Tibial nerve (tissue), 3 donors: Measurements from ENCODE around the gene STMP1.

Experiments
- POLR2A ChIP-seq, 2 donors: fragments of 450-650 bp; IDR thresholded peaks; one replicate each; pipeline ENCODE4 v1.6.1; 2017; ENCODE audit warnings: antibody characterized with exemption in 2 of 2, mild to moderate bottlenecking in 2 of 2, moderate library complexity in 2 of 2
- TF ChIP-seq, protein P1 (sequence below), 5 experiments: fragments of 200-600 bp in 3 of 5; fragments of 450-650 bp in 2 of 5; sonication (generic) in 3 of 5; IDR thresholded peaks; one replicate each; pipeline ENCODE4 v1.5.1; 2016 to 2019; ENCODE audit warnings: antibody characterized with exemption in 5 of 5, mild to moderate bottlenecking in 3 of 5, moderate library complexity in 2 of 5

DNA sequence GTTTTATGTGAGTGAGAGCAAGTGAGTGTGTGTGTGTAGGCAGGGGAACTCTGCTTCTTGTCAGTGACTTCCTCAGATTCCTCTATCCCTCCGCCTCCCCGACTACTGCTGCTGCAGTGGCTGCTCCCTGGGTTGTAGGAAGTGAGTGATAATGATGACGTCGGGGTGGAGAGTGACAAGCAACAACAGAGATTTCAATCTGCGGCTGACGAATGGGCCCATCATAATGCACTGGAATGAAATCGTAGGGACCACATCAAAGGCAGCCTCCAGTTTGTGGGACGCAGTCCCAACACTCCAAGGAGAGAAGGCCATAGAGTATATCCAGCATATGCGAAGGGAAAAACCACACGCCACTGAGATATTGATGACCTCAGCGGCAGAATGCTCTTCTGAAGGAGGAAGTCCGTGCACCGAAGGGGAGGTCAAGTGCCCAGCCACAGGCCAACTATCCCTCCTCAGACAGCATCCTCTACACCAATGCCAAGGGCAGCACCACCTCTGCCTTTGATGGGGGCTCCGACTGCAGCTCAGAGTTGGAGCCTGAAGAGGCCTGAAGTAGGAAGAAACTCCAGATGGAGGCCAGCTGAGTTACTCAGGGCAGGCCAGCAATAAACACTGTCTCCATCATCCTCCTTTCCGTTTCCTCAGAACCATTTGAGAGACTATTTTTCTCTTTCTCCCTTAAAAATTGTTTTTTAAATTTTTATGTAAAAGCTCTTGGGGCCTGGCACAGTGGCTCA is 11.3 kb upstream of the STMP1 start:
- TF ChIP-seq, protein P1, sequence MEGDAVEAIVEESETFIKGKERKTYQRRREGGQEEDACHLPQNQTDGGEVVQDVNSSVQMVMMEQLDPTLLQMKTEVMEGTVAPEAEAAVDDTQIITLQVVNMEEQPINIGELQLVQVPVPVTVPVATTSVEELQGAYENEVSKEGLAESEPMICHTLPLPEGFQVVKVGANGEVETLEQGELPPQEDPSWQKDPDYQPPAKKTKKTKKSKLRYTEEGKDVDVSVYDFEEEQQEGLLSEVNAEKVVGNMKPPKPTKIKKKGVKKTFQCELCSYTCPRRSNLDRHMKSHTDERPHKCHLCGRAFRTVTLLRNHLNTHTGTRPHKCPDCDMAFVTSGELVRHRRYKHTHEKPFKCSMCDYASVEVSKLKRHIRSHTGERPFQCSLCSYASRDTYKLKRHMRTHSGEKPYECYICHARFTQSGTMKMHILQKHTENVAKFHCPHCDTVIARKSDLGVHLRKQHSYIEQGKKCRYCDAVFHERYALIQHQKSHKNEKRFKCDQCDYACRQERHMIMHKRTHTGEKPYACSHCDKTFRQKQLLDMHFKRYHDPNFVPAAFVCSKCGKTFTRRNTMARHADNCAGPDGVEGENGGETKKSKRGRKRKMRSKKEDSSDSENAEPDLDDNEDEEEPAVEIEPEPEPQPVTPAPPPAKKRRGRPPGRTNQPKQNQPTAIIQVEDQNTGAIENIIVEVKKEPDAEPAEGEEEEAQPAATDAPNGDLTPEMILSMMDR (IDR thresholded peaks at IDR 0.05) = no peak
- TF ChIP-seq POLR2A (IDR thresholded peaks at IDR 0.05) = no peak
